IMR-90 (cell line): ENCODE measurements around the gene KAZN. TPM values are rescaled to one million over a fixed set of nuclear protein-coding genes. Genes with fewer than 3 reads are reported as not detected.

Source experiments
- ATAC-seq: fragments of 200-7000 bp; cut with Tn5 transposase; 2 replicates; pipeline ENCODE4 v1.9.1; 2020; ENCODE audit warnings: low read depth, mild to moderate bottlenecking, moderate library complexity
- BruUV-seq: library from RNA; stranded (reverse); fragments of 400-500 nt; replicated peaks from 2 replicates; lab custom pipeline; 2021; lab: Mats Ljungman, UMichigan
- CTCF ChIA-PET: fragments of 300-600 bp; formaldehyde crosslinking; extraction: SDS; loops from one replicate; lab custom pipeline; 2021; ENCODE audit warnings: antibody characterized with exemption; lab: Yijun Ruan, JAX
- POLR2A ChIA-PET: fragments of 300-600 bp; sonication (Branson Sonifier 250); formaldehyde crosslinking; loops from one replicate; lab custom pipeline; 2022; ENCODE audit warnings: antibody characterized with exemption; ENCODE audit not compliant: unreplicated experiment; lab: Charles Lee
- DNase-seq: peaks from one replicate; pipeline ENCODE4 v3.0.0; 2013
- H2AFZ ChIP-seq: replicated peaks from 2 replicates; pipeline ENCODE3; 2013; ENCODE audit warnings: low read length, mild to moderate bottlenecking; ENCODE audit not compliant: poor library complexity
- H2AK5ac ChIP-seq: 2 replicates; pipeline ENCODE4 v1.6.1; 2013; ENCODE audit warnings: low read depth, low read length, inconsistent platforms
- H2AK9ac ChIP-seq: replicated peaks from 2 replicates; pipeline ENCODE3; 2013; ENCODE audit warnings: mild to moderate bottlenecking, low read depth, low read length, moderate library complexity; ENCODE audit not compliant: poor library complexity
- H2BK120ac ChIP-seq: 2 replicates; pipeline ENCODE4 v1.6.1; 2013; ENCODE audit warnings: low read depth, low read length, inconsistent platforms
- H2BK15ac ChIP-seq: 3 replicates; pipeline ENCODE4 v1.6.1; 2013; ENCODE audit warnings: low read depth, low read length, inconsistent platforms
- H2BK20ac ChIP-seq: 2 replicates; pipeline ENCODE4 v1.6.1; 2013; ENCODE audit warnings: low read depth, mild to moderate bottlenecking, inconsistent platforms, low read length, moderate library complexity
- H2BK5ac ChIP-seq: 2 replicates; pipeline ENCODE4 v1.6.1; 2013; ENCODE audit warnings: mild to moderate bottlenecking, low read depth, low read length, inconsistent platforms; ENCODE audit not compliant: poor library complexity, severe bottlenecking
- H3K14ac ChIP-seq: replicated peaks from 2 replicates; pipeline ENCODE4 v1.6.1; 2013; ENCODE audit warnings: low read depth, low read length, inconsistent platforms
- H3K18ac ChIP-seq: 2 replicates; pipeline ENCODE4 v1.6.1; 2013; ENCODE audit warnings: low read depth, low read length, control low read depth
- H3K23ac ChIP-seq: 2 replicates; pipeline ENCODE4 v1.6.1; 2013; ENCODE audit warnings: low read depth, low read length, inconsistent platforms
- H3K27ac ChIP-seq: 2 replicates; pipeline ENCODE4 v1.5.1; 2013; ENCODE audit warnings: mild to moderate bottlenecking, control low read depth, low read length; ENCODE audit not compliant: insufficient read depth
- H3K27me3 ChIP-seq: 2 replicates; pipeline ENCODE4 v1.6.1; 2013; ENCODE audit warnings: low read length; ENCODE audit not compliant: control insufficient read depth, insufficient read depth
- H3K36me3 ChIP-seq: 2 replicates; pipeline ENCODE4 v1.6.1; 2013; ENCODE audit warnings: low read length, mixed read lengths; ENCODE audit not compliant: control insufficient read depth, insufficient read depth
- H3K4ac ChIP-seq: 2 replicates; pipeline ENCODE4 v1.6.1; 2013; ENCODE audit warnings: low read depth, low read length, inconsistent platforms
- H3K4me1 ChIP-seq: 2 replicates; pipeline ENCODE4 v1.6.1; 2013; ENCODE audit warnings: low read length, mixed read lengths; ENCODE audit not compliant: control insufficient read depth, insufficient read depth
- H3K4me2 ChIP-seq: 2 replicates; pipeline ENCODE4 v1.6.1; 2013; ENCODE audit warnings: low read depth, mild to moderate bottlenecking, control low read depth, low read length, moderate library complexity
- H3K4me3 ChIP-seq: 2 replicates; pipeline ENCODE4 v1.5.1; 2013; ENCODE audit warnings: low read depth, mild to moderate bottlenecking, control low read depth, low read length, moderate library complexity; ENCODE audit not compliant: insufficient read depth
- H3K56ac ChIP-seq: 2 replicates; pipeline ENCODE4 v1.6.1; 2013; ENCODE audit warnings: low read length, inconsistent platforms; ENCODE audit not compliant: insufficient read depth; ENCODE audit errors: extremely low read depth
- H3K79me1 ChIP-seq, 2 experiments: 2 replicates each; pipeline ENCODE4 v1.6.1; 2013; ENCODE audit warnings: low read length in 2 of 2, inconsistent platforms in 1 of 2, low read depth in 1 of 2
- H3K9ac ChIP-seq: 2 replicates; pipeline ENCODE4 v1.6.1; 2013; ENCODE audit warnings: low read depth, low read length, control low read depth
- H3K9me1 ChIP-seq: 2 replicates; pipeline ENCODE4 v1.6.1; 2013; ENCODE audit warnings: low read length, inconsistent platforms; ENCODE audit not compliant: insufficient read depth
- H3K9me3 ChIP-seq: 2 replicates; pipeline ENCODE4 v1.6.1; 2013; ENCODE audit warnings: low read length; ENCODE audit not compliant: control insufficient read depth, insufficient read depth
- H4K20me1 ChIP-seq: 2 replicates; pipeline ENCODE4 v1.6.1; 2013; ENCODE audit warnings: low read length, inconsistent platforms; ENCODE audit not compliant: insufficient read depth
- H4K5ac ChIP-seq: 2 replicates; pipeline ENCODE4 v1.6.1; 2013; ENCODE audit warnings: mild to moderate bottlenecking, low read depth, low read length, control low read depth
- H4K8ac ChIP-seq, 2 experiments: 2 replicates each; pipeline ENCODE4 v1.6.1; 2013; ENCODE audit warnings: low read depth in 2 of 2, low read length in 2 of 2, control low read depth in 1 of 2, inconsistent platforms in 1 of 2
- H4K91ac ChIP-seq: 2 replicates; pipeline ENCODE4 v1.6.1; 2013; ENCODE audit warnings: low read depth, low read length, inconsistent platforms; ENCODE audit not compliant: insufficient read depth
- BHLHE40 ChIP-seq: fragments of 150-350 bp; IDR thresholded peaks from 2 replicates; pipeline ENCODE4 v1.6.1; 2016; ENCODE audit warnings: mild to moderate bottlenecking, low read depth, low read length
- CEBPB ChIP-seq: IDR thresholded peaks from 2 replicates; pipeline ENCODE4 v1.6.1; 2012; ENCODE audit warnings: low read depth, low read length, improper control_type of control experiment
- CHD1 ChIP-seq: IDR thresholded peaks from 2 replicates; pipeline ENCODE4 v1.6.1; 2012; ENCODE audit warnings: low read depth, low read length, improper control_type of control experiment
- CTCF ChIP-seq: conservative IDR thresholded peaks from 2 replicates; pipeline ENCODE4 v1.5.1; 2012; ENCODE audit warnings: mild to moderate bottlenecking, low read depth, low read length, improper control_type of control experiment
- ELK1 ChIP-seq: fragments of 150-350 bp; IDR thresholded peaks from 2 replicates; pipeline ENCODE4 v1.6.1; 2016; ENCODE audit warnings: low read depth, mild to moderate bottlenecking, low read length, moderate library complexity, borderline replicate concordance
- FOS ChIP-seq: fragments of 150-350 bp; IDR thresholded peaks from 2 replicates; pipeline ENCODE4 v1.6.1; 2016; ENCODE audit warnings: low read depth, low read length
- MAFK ChIP-seq: IDR thresholded peaks from 2 replicates; pipeline ENCODE4 v1.6.1; 2012; ENCODE audit warnings: low read depth, low read length, improper control_type of control experiment
- MAZ ChIP-seq: IDR thresholded peaks from 2 replicates; pipeline ENCODE4 v1.6.1; 2012; ENCODE audit warnings: low read depth, mild to moderate bottlenecking, low read length, improper control_type of control experiment, moderate library complexity, borderline replicate concordance
- MXI1 ChIP-seq: IDR thresholded peaks from 2 replicates; pipeline ENCODE4 v1.6.1; 2012; ENCODE audit warnings: low read depth, mild to moderate bottlenecking, low read length, moderate library complexity, borderline replicate concordance
- NFE2L2 ChIP-seq: fragments of 150-350 bp; IDR thresholded peaks from 2 replicates; pipeline ENCODE4 v1.6.1; 2016; ENCODE audit warnings: low read depth, mild to moderate bottlenecking, low read length
- POLR2A ChIP-seq: IDR thresholded peaks from 2 replicates; pipeline ENCODE4 v1.6.1; 2012; ENCODE audit warnings: mild to moderate bottlenecking, low read depth, low read length
- RAD21 ChIP-seq: IDR thresholded peaks from 2 replicates; pipeline ENCODE4 v1.6.1; 2012; ENCODE audit warnings: low read length, improper control_type of control experiment
- RCOR1 ChIP-seq: IDR thresholded peaks from 2 replicates; pipeline ENCODE4 v1.6.1; 2012; ENCODE audit warnings: mild to moderate bottlenecking, low read length, improper control_type of control experiment; ENCODE audit not compliant: insufficient replicate concordance
- RFX5 ChIP-seq: IDR thresholded peaks from 2 replicates; pipeline ENCODE4 v1.8.0; 2012; ENCODE audit warnings: low read depth, mild to moderate bottlenecking, low read length, moderate library complexity
- SMC3 ChIP-seq: fragments of 150-350 bp; IDR thresholded peaks from 2 replicates; pipeline ENCODE4 v1.6.1; 2016; ENCODE audit warnings: low read depth, mild to moderate bottlenecking, antibody characterized with exemption, low read length, moderate library complexity
- USF2 ChIP-seq: fragments of 150-350 bp; IDR thresholded peaks from 2 replicates; pipeline ENCODE4 v1.6.1; 2017; ENCODE audit warnings: mild to moderate bottlenecking, antibody characterized with exemption, low read length, low read depth
- WGBS, 2 experiments: methylation state at CpG; one replicate each; pipeline versions ENCODE4 v1.1.5 to v1.1.7; 2013; ENCODE audit warnings: missing lambda C conversion rate in 2 of 2; ENCODE audit not compliant: insufficient read length in 1 of 2; ENCODE audit errors: extremely low coverage in 2 of 2; 5-methylcytosine and 5-hydroxymethylcytosine counted together
- dilution Hi-C: fragments of 300-500 bp; cut with HindIII; formaldehyde crosslinking; loops from one replicate; pipeline ENCODE4 v1.14.3; 2018; ENCODE audit warnings: low sequenced_read_pairs; ENCODE audit not compliant: unreplicated experiment
- in situ Hi-C: fragments of 300-500 bp; cut with MboI; formaldehyde crosslinking; loops from 3 replicates; pipeline ENCODE4 v1.14.3; 2019; ENCODE audit warnings: low sequenced_read_pairs, inconsistent platforms, mixed read lengths
- intact Hi-C: fragments of 100-400 bp; cut with micrococcal nuclease; formaldehyde crosslinking; loops from 2 replicates; pipeline ENCODE4 v1.10.0; 2022
- polyA plus RNA-seq, 3 experiments: library from polyadenylated mRNA; depleted of rRNA; stranded (reverse); fragments of >200 nt; gene quantifications; 2 replicates each; pipeline ENCODE4 v1.2.3, GENCODE V29; 2012; ENCODE audit warnings: low replicate concordance in 1 of 3
- total RNA-seq: library from RNA; depleted of rRNA; stranded (reverse); fragments of >200 nt; gene quantifications from 2 replicates; pipeline ENCODE4 v1.2.3, GENCODE V29; 2012

KAZN gene
- total and polyA plus RNA-seq, 2 of the 4 experiments (the other 2 are of a cell fraction) = 5.2 to 10.5 TPM

GRCh38 chr1:14737561-14738094, 139.1 kb downstream of the KAZN start:
- Histone ChIP-seq H3K4me2 (no peak overlapping the region), H2BK5ac (no peak overlapping the region), H3K4ac (no peak overlapping the region), H4K91ac (no peak overlapping the region), H3K27ac (no peak overlapping the region), H3K4me1 (peaks cover 17% of the 10 kb centered on the region), H3K18ac (no peak overlapping the region), H3K9me3 (no peaks in the 10 kb centered on the region), H2AFZ (no peak overlapping the region), H3K79me1 (no peaks in the 10 kb centered on the region), H2AK5ac (no peak overlapping the region), H4K8ac (no peak overlapping the region), H4K20me1 (no peaks in the 10 kb centered on the region), H3K14ac (no peak overlapping the region), H3K4me3 (no peak overlapping the region), H3K36me3 (no peaks in the 10 kb centered on the region), H2BK120ac (no peak overlapping the region), H2AK9ac (no peak overlapping the region), H2BK20ac (no peak overlapping the region), H3K23ac (no peak overlapping the region), H3K27me3 (no peaks in the 10 kb centered on the region; the same call in 1 of the 2 replicates), H2BK15ac (no peak overlapping the region), H4K5ac (no peak overlapping the region), H3K9ac (no peak overlapping the region), H3K56ac (no peak overlapping the region), H3K9me1 (peaks cover 5% of the 10 kb centered on the region)
- in situ Hi-C loops = no loop called here
- ATAC-seq = no peak
- TF ChIP-seq CHD1 (no peak), RFX5 (no peak), MAZ (no peak), ELK1 (no peak), FOS (no peak), CTCF (no peak), USF2 (no peak), MXI1 (no peak), NFE2L2 (no peak), MAFK (no peak), POLR2A (no peak), RCOR1 (no peak), BHLHE40 (no peak), CEBPB (no peak), SMC3 (no peak), RAD21 (no peak)
- ChIA-PET POLR2A (no interaction called here), CTCF (interaction anchor here (0.6 kb wide), 1 partner anchor 308 kb away, joined by 4 read pairs; no protein-coding TSS in a partner anchor)
- dilution Hi-C loops = no loop called here
- no TSS peak for BruUV-seq
- 100% methylated on average over 2 of the region's 6 CpGs; no CpG with 5 or more reads in 1 of the 2 experiments for WGBS, 2 experiments
- no peak for DNase-seq
- intact Hi-C loops = no loop called here
